GM12878 (cell line): Measurements from ENCODE around the gene MT1G. TPM values are rescaled to one million over a fixed set of nuclear protein-coding genes. Genes with fewer than 3 reads are reported as not detected.

Source experiments
- ATAC-seq: fragments of 200-7000 bp; cut with Tn5 transposase; 3 replicates; pipeline ENCODE4 v1.9.1; 2020; ENCODE audit warnings: mild to moderate bottlenecking, moderate library complexity
- BruUV-seq: library from RNA; stranded (reverse); fragments of 400-500 nt; replicated peaks from 2 replicates; lab custom pipeline; 2021; lab: Mats Ljungman, UMichigan
- CTCF ChIA-PET: fragments of 300-600 bp; sonication (Branson Sonifier 250); formaldehyde crosslinking; extraction: SDS; loops from one replicate; lab custom pipeline; 2021; ENCODE audit warnings: inconsistent platforms; lab: Yijun Ruan, JAX
- POLR2A ChIA-PET: fragments of 350-600 bp; formaldehyde crosslinking; extraction: SDS; loops from one replicate; lab custom pipeline; 2021; ENCODE audit warnings: inconsistent platforms; lab: Charles Lee
- RAD21 ChIA-PET: fragments of 300-600 bp; sonication (Branson Sonifier 250); formaldehyde crosslinking; loops from one replicate; lab custom pipeline; 2023; ENCODE audit warnings: antibody characterized with exemption; ENCODE audit not compliant: unreplicated experiment; lab: Charles Lee
- SMC1A ChIA-PET: fragments of 300-600 bp; sonication (Branson Sonifier 250); formaldehyde crosslinking; loops from one replicate; lab custom pipeline; 2023; ENCODE audit not compliant: unreplicated experiment, uncharacterized antibody; lab: Charles Lee
- DNase-seq: peaks from one replicate; pipeline ENCODE4 v3.0.0-alpha.2; 2011; ENCODE audit warnings: low read depth, low spot score
- FAIRE-seq: peaks from 3 replicates; lab custom pipeline; 2011; peaks lifted over from hg19 to GRCh38; lab: Jason Lieb, UNC
- H2AFZ ChIP-seq: 2 replicates; pipeline ENCODE4 v1.6.0; 2011; ENCODE audit warnings: low read depth, low read length, control low read depth; ENCODE audit not compliant: control insufficient read depth
- H3K27ac ChIP-seq: 2 replicates; pipeline ENCODE4 v1.5.1; 2011; ENCODE audit warnings: control low read depth; ENCODE audit not compliant: control insufficient read depth, insufficient read depth
- H3K27me3 ChIP-seq, 2 experiments: replicated peaks in 1 of 2; 2 replicates each; pipeline versions ENCODE4 v1.6.0 to v1.6.1; 2011; ENCODE audit warnings: low read length in 1 of 2; ENCODE audit not compliant: control insufficient read depth in 2 of 2, insufficient read depth in 2 of 2
- H3K36me3 ChIP-seq, 2 experiments: 2 replicates each; pipeline ENCODE4 v1.5.1; 2011; ENCODE audit warnings: low read length in 1 of 2; ENCODE audit not compliant: control insufficient read depth in 2 of 2, insufficient read depth in 2 of 2
- H3K4me1 ChIP-seq: 2 replicates; pipeline ENCODE4 v1.6.1; 2011; ENCODE audit warnings: mild to moderate bottlenecking, low read length, moderate library complexity, mixed read lengths; ENCODE audit not compliant: control insufficient read depth, insufficient read depth
- H3K4me2 ChIP-seq: 2 replicates; pipeline ENCODE4 v1.6.0; 2011; ENCODE audit warnings: control low read depth; ENCODE audit not compliant: control insufficient read depth, insufficient read depth
- H3K4me3 ChIP-seq: fragments of 200-600 bp; sonication (generic); 2 replicates; pipeline ENCODE4 v1.5.1; 2016
- H3K79me2 ChIP-seq: 2 replicates; pipeline ENCODE4 v1.6.0; 2011; ENCODE audit warnings: low read length; ENCODE audit not compliant: control insufficient read depth, insufficient read depth
- H3K9ac ChIP-seq: 2 replicates; pipeline ENCODE4 v1.8.0; 2011; ENCODE audit warnings: low read length, control low read depth, mixed read lengths; ENCODE audit not compliant: control insufficient read depth, insufficient read depth
- H3K9me3 ChIP-seq: replicated peaks from 3 replicates; pipeline ENCODE4 v1.5.1; 2011; ENCODE audit warnings: mild to moderate bottlenecking, low read length; ENCODE audit not compliant: control insufficient read depth, insufficient read depth
- H4K20me1 ChIP-seq: 2 replicates; pipeline ENCODE4 v1.6.0; 2011; ENCODE audit not compliant: control insufficient read depth, insufficient read depth
- CBX5 ChIP-seq: sonication (generic); IDR thresholded peaks from 2 replicates; pipeline ENCODE4 v1.6.1; 2016; ENCODE audit warnings: low read depth, moderate library complexity, mild to moderate bottlenecking, inconsistent platforms
- DPF2 ChIP-seq: fragments of 450-650 bp; IDR thresholded peaks from 2 replicates; pipeline ENCODE4 v1.6.1; 2017; ENCODE audit warnings: mild to moderate bottlenecking
- HDGF ChIP-seq: fragments of 450-650 bp; IDR thresholded peaks from 2 replicates; pipeline ENCODE4 v1.6.1; 2016; ENCODE audit warnings: antibody characterized with exemption
- IRF5 ChIP-seq: fragments of 450-650 bp; IDR thresholded peaks from 2 replicates; pipeline ENCODE4 v1.6.1; 2017; ENCODE audit warnings: borderline replicate concordance
- KLF5 ChIP-seq: fragments of 450-650 bp; IDR thresholded peaks from 2 replicates; pipeline ENCODE4 v1.6.1; 2014; ENCODE audit warnings: mild to moderate bottlenecking; ENCODE audit not compliant: partially characterized antibody
- MYB ChIP-seq: fragments of 150-350 bp; IDR thresholded peaks from 2 replicates; pipeline ENCODE4 v1.6.1; 2014; ENCODE audit warnings: mild to moderate bottlenecking, low read depth, low read length, borderline replicate concordance
- NFXL1 ChIP-seq: fragments of 450-650 bp; IDR thresholded peaks from 2 replicates; pipeline ENCODE4 v1.6.1; 2017; ENCODE audit warnings: antibody characterized with exemption, mild to moderate bottlenecking, borderline replicate concordance
- NFYA ChIP-seq: IDR thresholded peaks from 2 replicates; pipeline ENCODE4 v1.6.1; 2011; ENCODE audit warnings: low read depth, mild to moderate bottlenecking, low read length, improper control_type of control experiment, borderline replicate concordance
- NR2F1 ChIP-seq: fragments of 450-650 bp; conservative IDR thresholded peaks from 2 replicates; pipeline ENCODE4 v1.6.1; 2017; ENCODE audit warnings: mild to moderate bottlenecking
- POLR2AphosphoS5 ChIP-seq: IDR thresholded peaks from 2 replicates; pipeline ENCODE4 v1.6.1; 2011; ENCODE audit warnings: mild to moderate bottlenecking, low read length, inconsistent platforms
- REST ChIP-seq: IDR thresholded peaks from 2 replicates; pipeline ENCODE4 v1.6.1; 2012; ENCODE audit warnings: mild to moderate bottlenecking, low read depth, low read length
- RFX5 ChIP-seq: IDR thresholded peaks from 2 replicates; pipeline ENCODE4 v1.6.1; 2011; ENCODE audit warnings: low read depth, low read length, improper control_type of control experiment
- RUNX3 ChIP-seq: IDR thresholded peaks from 2 replicates; pipeline ENCODE4 v1.6.1; 2012; ENCODE audit warnings: low read length, inconsistent platforms
- SMAD5 ChIP-seq: IDR thresholded peaks from 2 replicates; pipeline ENCODE4 v1.6.1; 2016; ENCODE audit warnings: antibody characterized with exemption, low read depth
- SMC3 ChIP-seq: IDR thresholded peaks from 2 replicates; pipeline ENCODE4 v1.6.1; 2011; ENCODE audit warnings: low read length, improper control_type of control experiment, borderline replicate concordance
- WRNIP1 ChIP-seq: IDR thresholded peaks from 2 replicates; pipeline ENCODE4 v1.6.1; 2011; ENCODE audit warnings: low read depth, low read length, improper control_type of control experiment, borderline replicate concordance
- ZNF24 ChIP-seq: fragments of 450-650 bp; IDR thresholded peaks from 2 replicates; pipeline ENCODE4 v1.6.1; 2017; ENCODE audit warnings: antibody characterized with exemption, mild to moderate bottlenecking
- ZZZ3 ChIP-seq: IDR thresholded peaks from 2 replicates; pipeline ENCODE4 v1.6.1; 2011; ENCODE audit warnings: low read depth; ENCODE audit not compliant: control insufficient read depth, insufficient read length
- WGBS: methylation state at CpG from one replicate; pipeline ENCODE4 v1.1.6; 2016; ENCODE audit warnings: low lambda C conversion rate; ENCODE audit not compliant: insufficient replicate concordance, insufficient coverage; ENCODE audit errors: missing lambda C conversion rate; 5-methylcytosine and 5-hydroxymethylcytosine counted together
- in situ Hi-C: fragments of 300-500 bp; cut with MboI; formaldehyde crosslinking; loops from 9 replicates; pipeline ENCODE4 v1.14.3; 2018; ENCODE audit warnings: mixed read lengths
- intact Hi-C: fragments of 100-400 bp; cut with micrococcal nuclease; formaldehyde crosslinking; loops from one replicate; pipeline ENCODE4 v1.14.2; 2022; ENCODE audit not compliant: unreplicated experiment
- polyA plus RNA-seq, 11 experiments: library from polyadenylated mRNA; depleted of rRNA in 4 of 11; unstranded in 6 of 11; stranded (reverse) in 5 of 11; fragments of >200 nt; fragmentation: Nextera tagmentation in 4 of 11; fragmentation: Illumina TruSeq in 1 of 11; extraction: Ambion mirVana in 4 of 11; extraction: Trizol in 1 of 11; gene quantifications; 1 replicate in 1 of 11; 2 replicates in 10 of 11; pipeline versions ENCODE4 v1.2.1 to v1.2.3, GENCODE V29; 2011 to 2016; ENCODE audit warnings: inconsistent platforms in 2 of 11, missing spikeins in 2 of 11, low read depth in 1 of 11
- total RNA-seq, 4 experiments: library from RNA; depleted of rRNA in 3 of 4; stranded (reverse); fragments of >200 nt in 3 of 4; fragmentation: Illumina TruSeq in 1 of 4; extraction: Trizol in 1 of 4; gene quantifications; 2 replicates each; pipeline versions ENCODE4 v1.2.1 to v1.2.3, GENCODE V29; 2013 to 2021

MT1G gene
- total and polyA plus RNA-seq, 10 of the 15 experiments (the other 5 are each of a cell fraction or from before 2014, with no cell fraction given), result 1.2 to 9.1 (median 4.6) TPM

- intact Hi-C loops (no loop called here), in situ Hi-C loops (no loop called here)
- FAIRE-seq, result no peak
- ChIA-PET POLR2A (no interaction called here), SMC1A (no interaction called here), CTCF (interaction anchor here (1.0 to 1.6 kb wide), 3 partner anchors 32 to 219 kb away, joined by 3 to 4 read pairs (median 3); partner anchors contain the start of genes NUDT21 and OGFOD1), RAD21 (no interaction called here)
- DNase-seq, result no peak
- Histone ChIP-seq H3K27ac (no peak overlapping the region), H3K4me3 (no peak overlapping the region), H3K9ac (no peak overlapping the region), H3K4me1 (no peaks in the 10 kb centered on the region), H3K9me3 (no peaks in the 10 kb centered on the region), H4K20me1 (no peaks in the 10 kb centered on the region), H3K4me2 (no peak overlapping the region), H3K79me2 (no peaks in the 10 kb centered on the region), H3K36me3 (no peaks in the 10 kb centered on the region), H2AFZ (no peak overlapping the region), H3K27me3 (peaks cover 19 to 26% of the 10 kb centered on the region in 2 experiments)
- TF ChIP-seq IRF5 (no peak), MYB (no peak), ZNF24 (no peak), RUNX3 (no peak), DPF2 (no peak), NFXL1 (no peak), CBX5 (no peak), HDGF (no peak), WRNIP1 (no peak), NFYA (no peak), POLR2AphosphoS5 (no peak), NR2F1 (no peak), ZZZ3 (no peak), REST (no peak), RFX5 (no peak), SMC3 (no peak), SMAD5 (no peak), KLF5 (no peak)
- ATAC-seq, result no peak
- WGBS, result 19% methylated on average over 18 of the region's 19 CpGs
- no TSS peak for BruUV-seq
Observed at GRCh38 chr16:56669840-56670619, 2.2 kb upstream of the MT1G start.
